Stimulated activated memory B cell treated with anti-CD40 and anti-IgM and Interleukin-4, amounts not matched to agents 10 μg/mL and 1 μg/mL and 100 μg/mL, for 72 hours (primary cell): Measurements from ENCODE around the gene UPK2.
"Not testable (repeated sequence)": the region's sequence is repeated elsewhere in the genome, so short reads cannot be mapped to it uniquely, and the experiment has no call there.

Source experiments
- ATAC-seq: fragments of 150-1000 bp; cut with Tn5 transposase; 2 replicates; pipeline ENCODE4 v1.10.0; 2021
- H3K27ac Mint-ChIP-seq: one replicate; pipeline ENCODE4 v1.8.0; 2022; ENCODE audit warnings: mild to moderate bottlenecking, mixed read lengths
- H3K27me3 Mint-ChIP-seq: one replicate; pipeline ENCODE4 v1.8.0; 2022; ENCODE audit warnings: mixed read lengths
- H3K36me3 Mint-ChIP-seq: one replicate; pipeline ENCODE4 v1.8.0; 2022; ENCODE audit warnings: mixed read lengths
- H3K4me1 Mint-ChIP-seq: one replicate; pipeline ENCODE4 v1.8.0; 2022; ENCODE audit warnings: mixed read lengths
- H3K4me3 Mint-ChIP-seq: one replicate; pipeline ENCODE4 v1.8.0; 2022; ENCODE audit warnings: mild to moderate bottlenecking, moderate library complexity, mixed read lengths
- H3K9me3 Mint-ChIP-seq: one replicate; pipeline ENCODE4 v1.8.0; 2022; ENCODE audit warnings: mixed read lengths

UPK2 gene

GRCh38 chr11:118948000-118948399 lies 8.1 kb upstream of the UPK2 start:
- Mint-ChIP-seq H3K27me3 (peaks cover 36% of the 10 kb centered on the region), H3K36me3 (no peaks in the 10 kb centered on the region), H3K4me3 (no peak overlapping the region), H3K4me1 (no peaks in the 10 kb centered on the region), H3K27ac (no peak overlapping the region), H3K9me3 (no peaks in the 10 kb centered on the region)
- ATAC-seq = no peak

GRCh38 chr11:118953265-118953664 lies 2.8 kb upstream of the UPK2 start:
- H3K27ac Mint-ChIP-seq = no peak overlapping the region
- ATAC-seq = no peak
- H3K4me3 Mint-ChIP-seq = no peak overlapping the region
- peaks cover 34% of the 10 kb centered on the region for H3K27me3 Mint-ChIP-seq
- no peaks in the 10 kb centered on the region for H3K36me3 Mint-ChIP-seq
- no peaks in the 10 kb centered on the region for H3K9me3 Mint-ChIP-seq
- H3K4me1 Mint-ChIP-seq = peaks cover 5% of the 10 kb centered on the region

DNA sequence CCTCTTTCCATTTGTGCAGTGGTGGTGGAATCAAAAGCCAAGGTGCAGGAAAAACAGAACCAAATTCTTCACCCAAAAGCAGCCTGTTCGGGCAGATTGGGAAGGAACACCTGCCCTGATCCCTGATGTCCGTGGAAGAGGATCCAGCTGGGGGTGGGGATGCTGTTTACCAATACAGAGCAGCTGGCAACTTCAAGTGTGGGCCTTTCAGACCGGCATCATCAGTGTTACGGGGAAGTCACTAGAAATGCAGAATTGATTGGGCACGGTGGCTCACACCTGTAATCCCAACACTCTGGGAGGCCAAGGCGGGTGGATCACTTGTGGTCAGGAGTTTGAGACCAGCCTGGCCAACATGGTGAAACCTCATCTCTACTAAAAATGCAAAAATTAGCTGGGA lies 2.1 kb upstream of the UPK2 start:
- H3K36me3 Mint-ChIP-seq, ATAC-seq, H3K27ac Mint-ChIP-seq, H3K9me3 Mint-ChIP-seq, H3K4me1 Mint-ChIP-seq, H3K4me3 Mint-ChIP-seq: not testable (repeated sequence)
- peaks cover 34% of the 10 kb centered on the region for H3K27me3 Mint-ChIP-seq

GRCh38 chr11:118956847-118957469 lies 860 bp downstream of the UPK2 start:
- no peak for ATAC-seq
- Mint-ChIP-seq H3K27me3 (peaks cover 23% of the 10 kb centered on the region), H3K36me3 (no peaks in the 10 kb centered on the region), H3K4me1 (peaks cover 5% of the 10 kb centered on the region), H3K4me3 (no peak overlapping the region), H3K9me3 (no peaks in the 10 kb centered on the region), H3K27ac (no peak overlapping the region)

DNA sequence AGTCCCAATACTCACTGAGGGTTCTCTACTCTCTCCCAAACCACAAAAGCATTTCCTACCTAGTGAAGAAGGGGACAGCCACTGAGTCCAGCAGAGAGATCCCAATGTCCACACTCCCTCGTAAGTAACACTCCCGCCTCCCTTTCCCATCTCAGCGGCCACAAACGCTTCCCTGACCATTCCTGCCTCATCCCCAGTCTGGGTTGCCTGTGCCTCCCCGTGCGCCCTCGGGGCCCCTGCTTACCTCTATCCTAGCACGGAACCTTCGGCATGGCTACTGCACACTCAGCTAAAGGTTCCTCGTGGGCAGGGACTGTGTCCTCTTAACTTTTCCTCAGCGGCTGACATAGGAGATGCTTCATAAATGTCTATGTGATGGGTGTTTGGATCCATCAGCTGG lies 1.5 kb downstream of the UPK2 start:
- no peak overlapping the region for H3K4me3 Mint-ChIP-seq

DNA sequence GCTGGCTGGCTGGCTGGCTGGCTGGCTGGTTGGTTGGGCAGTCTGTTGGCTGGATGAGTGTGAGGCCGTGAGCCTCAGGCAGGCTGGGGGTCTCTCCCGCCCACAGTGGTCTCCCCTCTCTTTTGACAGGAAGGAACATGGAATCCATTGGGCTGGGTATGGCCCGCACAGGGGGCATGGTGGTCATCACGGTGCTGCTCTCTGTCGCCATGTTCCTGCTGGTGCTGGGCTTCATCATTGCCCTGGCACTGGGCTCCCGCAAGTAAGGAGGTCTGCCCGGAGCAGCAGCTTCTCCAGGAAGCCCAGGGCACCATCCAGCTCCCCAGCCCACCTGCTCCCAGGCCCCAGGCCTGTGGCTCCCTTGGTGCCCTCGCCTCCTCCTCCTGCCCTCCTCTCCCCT lies 1.9 kb downstream of the UPK2 start:
- Mint-ChIP-seq H3K27me3 (peaks cover 23% of the 10 kb centered on the region), H3K4me1 (peaks cover 5% of the 10 kb centered on the region), H3K4me3 (no peak overlapping the region), H3K9me3 (no peaks in the 10 kb centered on the region), H3K27ac (no peak overlapping the region), H3K36me3 (no peaks in the 10 kb centered on the region)
- ATAC-seq = no peak

More for the DNA sequence above, 1.5 kb downstream of the UPK2 start:
- Mint-ChIP-seq H3K4me1 (peaks cover 5% of the 10 kb centered on the region), H3K27ac (no peak overlapping the region), H3K36me3 (no peaks in the 10 kb centered on the region), H3K9me3 (no peaks in the 10 kb centered on the region), H3K27me3 (peaks cover 23% of the 10 kb centered on the region)
- no peak for ATAC-seq

GRCh38 chr11:118958577-118958976 lies 2.5 kb downstream of the UPK2 start:
- Mint-ChIP-seq H3K27me3 (peaks cover 23% of the 10 kb centered on the region), H3K4me1 (peaks cover 5% of the 10 kb centered on the region), H3K27ac (no peak overlapping the region), H3K36me3 (no peaks in the 10 kb centered on the region), H3K9me3 (no peaks in the 10 kb centered on the region), H3K4me3 (no peak overlapping the region)
- ATAC-seq = no peak

- Mint-ChIP-seq H3K36me3 (no peaks in the 10 kb centered on the region), H3K27ac (no peak overlapping the region), H3K9me3 (no peaks in the 10 kb centered on the region), H3K27me3 (peaks cover 5% of the 10 kb centered on the region), H3K4me1 (peaks cover 5% of the 10 kb centered on the region), H3K4me3 (no peak overlapping the region)
- ATAC-seq = no peak
These were observed 5.1 kb downstream of the UPK2 start for GRCh38 chr11:118961189-118961588.

DNA sequence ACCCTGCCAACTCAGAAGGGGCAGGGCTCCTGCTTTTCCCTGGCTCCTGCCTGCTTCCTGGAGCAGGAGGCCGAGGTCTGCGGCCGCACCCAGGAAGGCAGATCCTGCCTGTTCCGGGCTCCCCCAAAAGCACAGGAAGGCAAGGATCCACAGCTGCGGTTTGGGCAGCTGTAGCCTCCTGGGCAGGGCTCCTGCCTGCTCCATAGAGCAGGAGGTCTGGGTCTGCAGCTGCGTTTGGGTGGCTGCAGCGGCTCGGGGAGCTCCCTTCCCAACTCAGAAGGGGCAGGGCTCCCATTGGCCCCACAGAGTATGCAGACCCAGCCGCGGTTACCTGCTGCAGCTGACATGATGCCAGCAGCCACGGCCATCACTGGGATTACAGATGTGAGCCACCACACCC lies 5.5 kb downstream of the UPK2 start:
- ATAC-seq = no peak

DNA sequence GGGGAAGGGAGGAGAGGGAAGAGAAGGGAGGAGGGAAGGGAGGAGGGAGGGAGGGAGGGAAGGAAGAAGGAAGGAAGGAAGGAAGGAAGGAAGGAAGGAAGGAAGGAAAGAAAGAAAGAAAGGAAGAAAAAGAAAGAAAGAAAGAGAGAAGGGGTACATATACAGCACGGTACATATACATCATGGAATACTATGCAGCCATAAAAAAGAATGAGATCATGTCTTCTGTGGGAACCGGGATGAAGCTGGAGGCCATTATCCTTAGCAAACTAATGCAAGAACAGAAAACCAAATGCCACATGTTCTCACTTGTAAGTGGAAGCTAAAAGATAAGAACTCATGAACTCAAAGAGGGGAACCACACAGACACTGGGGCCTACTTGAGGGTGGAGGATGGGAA lies 13.4 kb downstream of the UPK2 start:
- not testable (repeated sequence) for ATAC-seq, H3K36me3 Mint-ChIP-seq, H3K4me3 Mint-ChIP-seq, H3K4me1 Mint-ChIP-seq, H3K9me3 Mint-ChIP-seq, H3K27ac Mint-ChIP-seq
- H3K27me3 Mint-ChIP-seq = peaks cover 36% of the 10 kb centered on the region

More for the DNA sequence above, 5.5 kb downstream of the UPK2 start:
- Mint-ChIP-seq H3K4me1 (peaks cover under 1% of the 10 kb centered on the region), H3K27me3 (peaks cover under 1% of the 10 kb centered on the region), H3K27ac (no peak overlapping the region), H3K9me3 (no peaks in the 10 kb centered on the region), H3K4me3 (no peak overlapping the region), H3K36me3 (no peaks in the 10 kb centered on the region)

DNA sequence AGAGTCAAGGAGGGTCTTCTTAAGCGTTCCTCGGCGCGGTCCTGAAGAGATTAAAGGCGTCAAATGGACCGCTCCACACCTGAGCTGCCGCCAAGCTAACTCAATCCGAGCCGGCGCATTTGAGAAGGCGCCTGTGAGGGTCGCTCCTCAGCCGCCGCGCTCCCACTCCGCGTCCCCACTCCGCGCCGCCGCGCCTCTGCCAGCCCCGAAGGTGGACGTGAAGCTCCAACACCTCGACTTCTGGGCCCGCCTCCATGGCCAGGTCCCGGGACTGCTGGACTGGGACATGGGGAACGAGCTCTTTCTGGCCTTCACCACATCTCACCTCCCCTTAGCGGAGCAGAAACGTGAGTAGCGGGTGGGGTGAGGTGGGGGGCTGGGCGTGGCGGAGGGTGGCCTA lies 15.5 kb downstream of the UPK2 start, which contains the start of gene FOXR1:
Gene FOXR1 (plus strand): TSS at position 116 of the 400 bp plus-strand sequence. CDS start 171 bp downstream, at position 287.
- Mint-ChIP-seq H3K4me1 (no peaks in the 10 kb centered on the region), H3K9me3 (peaks cover 3% of the 10 kb centered on the region), H3K36me3 (no peaks in the 10 kb centered on the region), H3K27ac (no peak within 1 kb of the TSS), H3K4me3 (no peak within 1 kb of the TSS), H3K27me3 (peaks cover 56% of the 10 kb centered on the region)
- ATAC-seq = no peak

GRCh38 chr11:118973985-118974384 lies 17.9 kb downstream of the UPK2 start:
- H3K9me3 Mint-ChIP-seq = peaks cover 3% of the 10 kb centered on the region
- H3K36me3 Mint-ChIP-seq = no peaks in the 10 kb centered on the region
- H3K27ac Mint-ChIP-seq = no peak overlapping the region
- H3K4me3 Mint-ChIP-seq = no peak overlapping the region
- ATAC-seq = no peak
- no peaks in the 10 kb centered on the region for H3K4me1 Mint-ChIP-seq
- peaks cover 66% of the 10 kb centered on the region for H3K27me3 Mint-ChIP-seq

DNA sequence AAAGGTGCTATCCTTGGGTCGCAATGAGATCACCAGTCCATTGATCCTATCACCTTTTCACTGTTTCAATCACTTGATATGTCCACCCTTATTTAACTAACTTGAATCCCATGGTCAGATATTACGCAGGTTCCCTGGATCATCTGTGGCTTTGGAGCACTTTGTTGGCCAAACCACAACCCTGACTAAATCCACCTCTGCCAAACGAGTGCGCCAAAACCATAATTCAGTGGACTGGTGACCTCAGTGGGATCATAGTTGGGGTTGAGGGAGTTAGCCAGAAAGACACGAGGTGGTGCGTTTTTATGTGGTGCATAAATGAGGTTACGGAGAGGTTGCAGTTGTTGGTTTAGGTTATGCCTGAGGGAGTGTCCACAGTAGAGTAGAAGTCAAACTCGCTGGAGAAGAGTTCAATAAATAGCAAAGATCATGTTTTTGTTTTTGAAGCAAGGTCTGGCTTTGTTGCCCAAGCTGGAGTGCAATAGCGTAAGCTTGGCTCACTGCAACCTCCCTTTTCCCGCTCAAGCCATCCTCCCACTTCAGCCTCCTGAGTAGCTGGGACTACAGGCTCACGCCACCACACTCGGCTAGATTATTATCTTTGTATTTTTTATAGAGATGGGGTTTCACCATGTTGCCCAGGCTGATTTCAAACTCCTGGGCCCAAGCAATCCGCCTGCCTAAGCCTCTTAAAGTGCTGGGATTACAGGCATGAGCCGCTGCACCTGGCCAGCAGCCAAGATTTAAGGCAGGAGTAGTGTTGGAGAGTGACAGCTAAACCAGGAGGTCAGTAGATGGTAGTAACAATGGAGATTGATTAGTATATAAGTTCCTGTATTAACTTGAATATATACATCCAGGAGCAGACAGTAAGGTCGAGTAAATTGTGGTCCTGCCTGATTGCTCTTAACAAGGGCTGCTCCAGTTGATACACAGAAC lies 19.9 kb downstream of the UPK2 start:
- no peak for ATAC-seq
- Mint-ChIP-seq H3K27ac (no peak overlapping the region), H3K36me3 (no peaks in the 10 kb centered on the region), H3K27me3 (peaks cover 69% of the 10 kb centered on the region), H3K9me3 (no peaks in the 10 kb centered on the region), H3K4me1 (peaks cover 6% of the 10 kb centered on the region), H3K4me3 (no peak overlapping the region)

- H3K36me3 Mint-ChIP-seq = no peaks in the 10 kb centered on the region
- no peak overlapping the region for H3K4me3 Mint-ChIP-seq
- H3K27me3 Mint-ChIP-seq = peaks cover 57% of the 10 kb centered on the region
These were observed 23.3 kb downstream of the UPK2 start for GRCh38 chr11:118979434-118979833.

DNA sequence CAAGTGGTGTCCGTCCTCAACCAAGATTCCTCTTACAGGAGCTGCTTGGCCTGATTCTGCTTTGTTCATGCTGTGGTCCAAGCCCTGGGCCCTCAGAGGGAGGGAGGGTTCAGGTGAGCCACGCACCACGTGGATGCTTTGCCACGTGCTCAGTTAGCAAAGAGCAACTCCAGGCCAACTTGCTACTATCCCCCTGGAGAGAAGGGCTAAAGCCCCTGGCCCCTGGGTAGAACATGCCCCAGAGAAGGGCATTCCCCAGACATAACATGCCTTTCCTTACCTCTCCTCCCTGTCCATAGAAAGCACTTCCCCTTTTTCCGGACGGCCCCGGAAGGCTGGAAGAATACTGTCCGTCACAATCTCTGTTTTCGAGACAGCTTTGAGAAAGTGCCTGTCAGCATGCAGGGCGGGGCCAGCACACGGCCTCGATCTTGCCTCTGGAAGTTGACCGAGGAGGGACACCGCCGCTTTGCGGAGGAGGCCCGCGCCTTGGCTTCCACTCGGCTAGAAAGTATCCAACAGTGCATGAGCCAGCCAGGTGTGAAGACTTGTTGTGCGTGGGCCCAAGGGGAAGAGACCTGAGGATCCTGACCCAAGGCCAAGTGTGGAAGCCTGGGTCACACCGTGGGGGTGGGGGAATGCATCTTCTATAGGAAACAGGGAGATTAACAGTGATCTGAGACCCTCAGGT lies 24.2 kb downstream of the UPK2 start:
- no peaks in the 10 kb centered on the region for H3K9me3 Mint-ChIP-seq
- H3K4me1 Mint-ChIP-seq = peaks cover 6% of the 10 kb centered on the region
- no peaks in the 10 kb centered on the region for H3K36me3 Mint-ChIP-seq
- H3K4me3 Mint-ChIP-seq = no peak overlapping the region
- H3K27ac Mint-ChIP-seq = no peak overlapping the region
- peaks cover 48% of the 10 kb centered on the region for H3K27me3 Mint-ChIP-seq
- no peak for ATAC-seq

More at GRCh38 chr11:118979434-118979833, 23.3 kb downstream of the UPK2 start:
- Mint-ChIP-seq H3K9me3 (no peaks in the 10 kb centered on the region), H3K27ac (no peak overlapping the region), H3K4me1 (peaks cover 6% of the 10 kb centered on the region)
- ATAC-seq = no peak
